Anterior cingulate cortex (tissue), 58 donors: ENCODE data around the gene RAC2.
"Not testable (repeated sequence)": the region's sequence is repeated elsewhere in the genome, so short reads cannot be mapped to it uniquely, and the experiment has no call there.

Source experiments
- DNase-seq, 58 donors: peaks; one replicate each; lab custom pipeline; 2025; lab: John Stamatoyannopoulos, UW

RAC2 gene

DNA sequence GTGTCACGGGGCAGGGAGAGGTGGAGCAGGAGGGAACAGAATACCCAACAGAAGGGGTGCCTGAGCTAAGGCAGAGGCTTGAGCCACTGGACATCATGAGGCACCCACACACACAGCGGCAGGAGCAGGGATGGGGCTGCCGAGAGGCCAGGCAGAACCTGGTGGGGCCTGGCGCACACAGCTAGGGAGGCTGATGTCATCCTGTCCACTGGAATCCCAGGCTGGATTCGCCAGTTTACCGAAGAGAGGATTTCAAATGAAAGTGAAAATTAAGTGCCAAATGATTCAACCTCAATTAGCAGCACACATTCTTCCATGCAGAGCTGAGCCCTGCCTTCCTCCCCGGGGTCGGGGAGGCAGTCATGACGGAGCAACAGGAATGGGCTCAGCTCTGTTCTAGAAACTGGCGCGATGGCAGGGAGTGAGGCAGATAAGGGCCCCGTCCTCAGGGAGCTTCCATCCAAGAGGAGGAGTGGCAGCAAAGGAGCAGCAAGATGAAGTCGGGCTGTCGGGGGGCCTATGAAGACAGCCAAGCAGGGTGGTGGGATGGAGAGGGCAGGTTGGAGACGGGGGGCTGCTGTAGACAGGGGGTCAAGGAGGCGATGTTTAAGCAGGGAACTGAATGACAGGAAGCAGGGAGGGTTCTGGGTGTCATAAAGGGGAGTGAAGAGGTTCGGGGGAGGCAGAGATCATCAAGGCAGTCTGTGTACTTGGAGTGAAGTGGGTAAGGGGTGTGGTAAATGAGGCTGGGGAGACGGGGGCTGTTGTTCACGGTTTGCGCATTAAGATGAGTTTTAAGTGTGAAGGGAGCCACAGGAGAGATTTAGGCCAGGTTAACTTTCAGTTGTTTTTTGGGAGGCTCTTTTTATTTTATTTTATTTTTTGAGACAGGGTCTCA, 6.4 kb downstream of the RAC2 start:
- DNase-seq: no peak

DNA sequence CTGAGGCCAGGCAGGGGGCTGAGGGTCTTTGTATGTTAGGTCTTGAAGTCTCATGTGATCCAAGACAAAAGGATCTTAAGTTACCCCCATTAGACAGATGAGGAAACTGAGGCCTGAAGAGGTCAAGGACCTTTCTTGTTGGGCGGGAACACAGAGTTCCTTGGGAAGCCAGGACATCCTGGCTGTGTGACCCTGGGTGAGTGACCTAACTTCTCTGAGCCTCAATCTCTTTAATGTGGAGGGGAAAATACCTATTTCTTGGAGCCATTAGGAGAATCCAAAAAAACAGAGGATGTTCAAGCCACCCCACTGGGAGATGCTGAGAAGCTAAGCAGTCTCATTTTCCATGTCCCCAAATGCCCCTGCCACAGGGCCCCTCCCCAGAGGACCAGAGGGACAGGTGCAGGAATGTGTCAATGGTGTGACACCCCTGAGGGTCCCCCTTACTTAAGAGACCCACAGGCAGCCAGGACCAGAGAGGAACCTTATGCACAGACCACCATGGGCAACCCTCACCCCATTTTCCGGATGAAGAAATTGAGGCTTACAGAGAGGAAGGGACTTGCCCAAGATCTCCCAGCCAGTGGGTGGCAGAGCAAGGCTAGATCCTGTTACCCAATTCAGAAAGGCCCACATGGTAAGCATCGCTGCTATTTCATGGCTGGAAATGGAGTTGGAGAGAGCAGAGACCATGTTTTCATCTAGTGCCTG, 8.0 kb downstream of the RAC2 start:
- no peak for DNase-seq

DNA sequence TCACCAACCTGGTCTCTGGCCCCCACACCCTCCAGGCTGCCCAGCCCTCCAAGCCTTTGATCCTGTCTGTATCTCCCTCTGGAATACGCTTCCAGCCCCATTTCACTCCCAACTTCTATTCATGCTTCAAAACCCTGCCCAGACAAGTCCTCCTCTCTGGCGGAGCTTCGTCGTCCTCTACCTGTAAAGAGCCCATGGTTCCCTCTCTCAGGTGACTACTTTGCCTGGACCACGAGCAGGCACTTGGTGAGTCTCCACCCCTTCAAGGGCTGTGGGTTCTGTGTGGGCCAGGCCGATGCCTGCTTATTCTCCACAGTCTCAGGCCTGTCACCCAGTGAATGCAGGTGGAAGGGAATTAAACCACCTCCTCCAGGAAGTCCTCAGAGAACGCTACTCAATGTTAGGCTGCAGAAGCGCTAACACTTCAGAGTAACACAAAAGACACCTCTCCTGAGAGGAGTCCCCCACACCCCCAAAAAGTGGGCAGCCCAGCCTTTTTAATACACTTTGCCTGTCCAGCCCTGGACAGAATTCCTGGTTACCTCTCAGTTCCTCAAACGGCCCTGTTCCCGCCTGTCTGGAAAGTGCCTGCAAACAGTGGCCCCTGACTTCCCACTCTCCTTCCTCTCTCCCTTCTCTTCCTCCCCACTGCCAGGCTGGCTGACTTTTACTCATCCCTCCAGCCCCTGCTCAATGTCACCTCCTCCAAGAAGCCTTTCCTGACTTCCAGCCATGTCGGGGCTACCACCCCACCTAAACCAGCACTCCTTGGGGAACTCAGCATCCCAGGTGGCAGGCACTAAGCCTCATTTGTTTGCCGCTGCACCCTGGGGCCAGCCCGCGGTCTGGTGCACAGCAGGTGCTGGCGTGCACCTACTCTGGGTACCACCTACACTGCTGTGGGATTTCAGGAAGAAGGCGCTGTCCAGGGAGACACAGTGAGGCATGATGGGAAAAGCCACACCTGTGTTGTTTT, 9.0 kb downstream of the RAC2 start:
- no peak for DNase-seq

DNA sequence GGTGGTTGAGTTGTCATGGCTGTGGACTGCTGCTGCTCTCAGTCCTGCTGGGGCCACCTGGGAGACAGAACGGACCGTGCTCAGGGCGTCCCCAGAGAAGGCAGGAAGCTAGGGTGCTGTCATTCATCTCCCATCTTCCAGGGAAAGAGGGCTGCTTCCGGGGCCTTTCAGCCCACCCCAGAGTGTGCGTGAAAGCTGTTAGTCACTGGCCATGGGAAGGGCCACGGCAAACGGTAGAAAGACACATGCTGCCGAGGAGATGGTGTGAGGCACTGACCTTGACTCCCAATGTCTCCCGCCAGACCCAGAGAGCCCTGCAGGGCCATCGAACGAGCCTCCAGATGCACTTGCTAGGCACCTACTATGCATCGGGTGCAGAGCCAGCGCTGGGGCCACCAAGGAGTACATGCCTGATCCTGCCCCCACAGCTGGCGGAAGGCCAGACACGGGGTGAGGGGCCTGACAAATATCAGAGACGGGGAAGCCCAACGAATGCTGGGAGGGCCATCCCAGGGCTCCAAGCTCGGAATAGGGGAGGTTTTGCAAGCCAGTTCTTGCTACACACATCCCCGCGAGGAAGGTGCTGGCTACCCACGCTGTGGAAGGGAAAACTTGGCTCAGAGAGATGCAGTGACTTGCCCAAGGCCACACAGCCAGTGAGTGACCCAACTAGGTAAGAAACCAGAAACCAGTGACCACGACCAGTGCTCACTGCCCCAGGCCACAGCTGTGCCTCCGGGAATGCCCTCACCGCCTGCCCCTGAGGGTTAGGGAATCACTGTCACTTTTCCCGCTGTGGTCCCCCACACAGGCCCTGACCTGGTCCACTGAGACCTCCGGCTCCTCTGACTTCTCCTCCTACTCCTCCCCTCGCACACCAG, 10.1 kb downstream of the RAC2 start:
- no peak for DNase-seq

DNA sequence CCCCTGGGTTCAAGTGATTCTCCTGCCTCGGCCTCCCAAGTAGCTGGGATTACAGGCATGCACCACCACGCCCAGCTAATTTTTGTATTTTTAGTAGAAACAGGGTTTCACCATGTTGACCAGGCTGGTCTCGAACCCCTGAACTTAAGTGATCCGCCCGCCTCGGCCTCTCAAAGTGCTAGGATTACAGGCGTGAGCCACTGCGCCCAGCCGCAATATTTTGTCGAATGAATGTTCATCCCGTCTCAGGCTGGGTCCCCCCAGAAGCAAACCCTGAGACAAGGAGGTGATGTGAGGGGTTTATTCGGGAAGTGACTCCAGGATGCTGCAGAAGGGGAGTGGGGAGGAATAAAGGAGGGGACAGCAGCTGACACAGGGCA, 10.7 kb downstream of the RAC2 start:
- not testable (repeated sequence) for DNase-seq

DNA sequence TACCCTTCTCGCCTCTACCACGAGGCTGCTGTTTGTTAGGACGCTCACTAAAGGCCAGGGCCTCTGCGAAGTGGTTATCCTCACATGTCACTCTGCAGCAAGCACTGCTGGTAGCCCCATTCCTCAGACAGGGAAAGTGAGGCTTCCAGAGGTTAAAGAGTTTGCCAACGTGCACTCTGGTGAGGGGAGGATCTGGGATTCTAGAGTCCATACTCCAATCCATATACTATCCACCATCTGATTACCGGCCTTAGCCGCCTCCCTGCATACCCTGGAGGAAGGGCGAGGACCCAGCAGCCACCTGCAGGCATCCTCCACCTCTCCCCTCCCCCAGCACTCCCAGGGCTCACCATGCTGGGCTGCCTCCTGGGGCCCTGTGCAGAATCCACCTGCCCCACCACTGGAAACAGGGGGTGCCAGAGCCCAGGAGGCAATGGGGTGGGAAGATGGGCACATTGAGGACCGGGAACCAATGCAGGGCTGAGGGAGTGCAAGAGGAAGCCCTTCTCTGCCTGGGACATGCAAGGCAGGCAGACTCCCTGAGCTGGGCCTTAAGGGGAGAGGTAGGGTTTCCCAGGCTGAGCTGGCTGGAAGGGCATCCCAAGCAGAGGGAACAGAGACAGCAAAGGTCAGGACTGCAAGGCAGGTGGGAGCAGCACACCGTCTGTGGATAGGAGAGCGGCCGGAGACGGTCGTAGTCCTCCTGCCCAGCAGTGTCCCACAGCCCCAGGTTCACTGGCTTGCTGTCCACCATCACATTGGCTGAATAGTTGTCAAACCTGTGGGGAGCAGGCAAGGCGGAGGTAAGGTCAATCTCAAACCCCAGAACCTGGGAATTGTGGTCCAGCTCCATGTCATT, 11.7 kb downstream of the RAC2 start:
- DNase-seq: no peak

DNA sequence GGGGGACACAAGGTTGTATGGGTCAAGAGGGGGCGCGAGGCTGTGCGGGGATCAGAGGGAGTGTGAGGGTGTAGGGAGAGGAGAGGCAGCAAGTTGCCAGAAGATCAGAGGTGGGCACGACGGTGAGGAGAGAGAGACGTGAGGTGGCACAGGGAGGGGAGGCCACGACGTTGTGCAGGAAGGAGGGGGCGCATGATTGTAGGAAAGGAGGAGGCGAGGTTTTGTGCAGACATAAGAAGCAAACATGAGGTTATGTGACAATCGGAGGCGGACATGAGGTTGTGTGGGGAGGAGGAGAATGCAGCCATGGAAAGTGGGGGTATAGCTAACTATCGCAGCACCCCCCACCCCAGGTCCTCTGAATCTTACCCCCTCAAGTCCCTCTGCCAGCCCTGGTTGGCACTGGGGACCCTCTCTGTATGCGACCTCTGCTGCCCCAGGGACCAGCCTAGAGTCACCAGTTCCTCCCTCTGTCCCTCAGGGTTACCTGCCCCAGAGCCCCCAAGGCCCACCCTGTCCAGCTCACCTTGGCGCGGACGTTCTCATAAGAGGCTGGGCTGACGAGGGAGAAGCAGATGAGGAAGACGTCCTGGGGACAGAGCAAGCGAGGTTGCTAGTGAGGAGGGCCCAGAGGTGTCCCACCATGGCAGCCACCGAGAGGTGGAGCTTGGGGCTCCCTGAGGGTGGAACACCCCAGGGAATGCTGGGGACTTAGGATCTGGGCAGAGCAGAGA, 12.5 kb downstream of the RAC2 start:
- DNase-seq: no peak

DNA sequence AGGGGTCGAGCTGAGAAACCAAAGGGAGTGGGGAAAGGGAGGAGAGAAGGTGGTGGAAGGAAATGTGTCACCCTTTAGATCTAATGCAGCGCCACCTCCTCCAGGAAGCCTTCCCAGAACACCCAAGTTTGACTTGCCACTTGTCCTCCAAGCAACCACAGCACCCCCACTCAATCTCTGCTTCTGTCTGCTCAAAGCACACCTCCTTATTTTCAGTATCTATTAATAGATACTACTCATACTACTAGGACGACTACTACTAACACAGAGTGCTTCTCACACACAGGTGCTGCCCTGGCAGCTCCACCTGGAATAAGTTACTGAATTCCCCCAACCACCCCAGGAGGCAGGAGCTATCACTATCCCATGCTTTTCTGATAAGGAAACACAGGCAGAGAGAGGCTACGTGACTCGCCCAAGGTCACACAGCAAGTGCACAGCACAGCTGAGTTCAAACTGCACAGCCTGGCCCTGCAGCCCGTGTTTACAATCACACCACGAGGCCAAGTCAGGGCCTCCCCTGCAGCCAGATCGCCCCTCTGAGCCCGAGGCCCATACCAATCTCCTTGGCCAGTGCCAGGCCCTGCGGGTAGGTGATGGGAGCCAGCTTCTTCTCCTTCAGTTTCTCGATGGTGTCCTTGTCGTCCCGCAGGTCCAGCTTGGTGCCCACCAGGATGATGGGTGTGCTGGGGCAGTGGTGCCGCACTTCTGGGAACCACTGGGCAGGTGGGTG, 13.2 kb downstream of the RAC2 start:
- no peak for DNase-seq

DNA sequence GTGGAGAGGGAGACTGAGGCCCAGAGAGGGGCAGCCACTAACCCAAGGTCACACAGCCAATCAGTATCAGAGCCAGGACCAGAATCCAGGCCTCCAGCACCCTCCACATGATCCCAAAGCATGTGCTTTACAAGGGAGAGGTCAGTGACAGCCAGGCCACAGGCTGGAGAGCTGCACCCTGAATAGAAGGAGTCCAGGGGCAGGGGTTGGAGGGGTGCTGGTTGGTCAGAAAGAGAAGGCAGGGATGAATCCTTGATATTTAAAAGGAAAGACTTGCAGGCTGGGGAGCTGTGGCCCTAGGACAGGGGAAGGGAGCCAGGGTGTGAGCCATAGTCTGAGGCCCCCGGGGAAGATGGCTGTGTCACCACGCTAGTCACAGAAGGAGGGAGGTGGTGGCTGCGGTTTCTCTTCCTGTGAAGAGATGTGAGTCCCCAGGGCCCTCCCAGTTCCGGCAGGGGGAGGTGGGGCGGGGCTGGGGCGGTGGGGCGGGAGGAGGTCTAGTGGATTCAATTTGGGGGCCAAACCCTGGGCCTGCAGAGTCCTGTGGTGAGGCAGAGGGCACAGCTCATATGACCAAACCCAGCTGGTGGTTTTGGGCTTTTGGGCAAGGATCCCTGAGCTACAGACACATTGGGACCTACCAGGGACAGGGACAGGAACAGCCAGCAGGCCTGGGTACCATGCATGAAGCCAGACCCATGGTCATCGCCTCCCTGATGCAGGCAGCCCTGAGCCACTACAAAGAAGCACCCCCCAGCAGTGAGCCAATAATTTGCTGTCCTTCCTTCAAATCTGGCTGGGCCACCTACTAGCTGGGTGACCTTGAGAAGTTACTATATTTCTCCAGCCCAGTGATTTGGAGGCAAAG, 14.0 kb downstream of the RAC2 start:
- DNase-seq: no peak

DNA sequence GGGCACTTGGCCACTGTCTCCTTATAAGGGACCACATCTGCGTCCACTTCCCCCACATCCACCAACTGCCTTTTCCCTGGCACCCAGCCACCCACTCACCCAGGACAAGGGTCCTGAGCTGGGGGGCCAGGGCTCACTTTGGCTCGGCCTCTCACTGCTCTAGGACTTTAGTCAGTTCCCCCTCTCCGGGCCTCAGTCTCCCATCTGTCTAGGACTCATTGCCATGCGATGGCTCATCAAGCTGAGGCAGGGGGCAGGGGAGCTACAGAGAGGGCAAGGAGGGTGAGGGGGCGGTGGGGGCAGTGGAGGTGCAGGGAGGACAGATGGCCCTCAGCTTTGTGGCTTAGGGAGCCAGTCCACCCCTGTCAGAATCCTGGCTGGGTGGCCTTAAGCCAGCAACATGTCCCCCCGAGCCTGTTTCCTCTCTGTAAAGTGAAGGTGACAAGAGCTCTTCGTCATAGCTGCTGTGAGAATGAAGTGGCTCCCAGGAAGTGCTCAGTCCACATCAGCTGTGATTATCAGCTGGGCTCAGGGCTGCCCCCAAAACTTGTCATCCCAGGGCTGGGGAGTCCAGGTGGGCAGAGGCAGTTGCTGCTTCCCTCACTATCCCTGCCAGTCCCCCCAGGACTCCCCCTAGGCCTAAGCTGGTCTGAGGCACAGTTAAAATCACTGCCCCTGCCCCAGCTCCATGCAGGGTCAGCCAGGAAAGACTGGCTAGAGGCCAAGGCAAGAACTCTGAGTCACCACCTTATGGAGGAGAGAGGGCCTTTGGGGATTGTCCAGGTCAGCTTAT, 14.9 kb downstream of the RAC2 start:
- no peak for DNase-seq

DNA sequence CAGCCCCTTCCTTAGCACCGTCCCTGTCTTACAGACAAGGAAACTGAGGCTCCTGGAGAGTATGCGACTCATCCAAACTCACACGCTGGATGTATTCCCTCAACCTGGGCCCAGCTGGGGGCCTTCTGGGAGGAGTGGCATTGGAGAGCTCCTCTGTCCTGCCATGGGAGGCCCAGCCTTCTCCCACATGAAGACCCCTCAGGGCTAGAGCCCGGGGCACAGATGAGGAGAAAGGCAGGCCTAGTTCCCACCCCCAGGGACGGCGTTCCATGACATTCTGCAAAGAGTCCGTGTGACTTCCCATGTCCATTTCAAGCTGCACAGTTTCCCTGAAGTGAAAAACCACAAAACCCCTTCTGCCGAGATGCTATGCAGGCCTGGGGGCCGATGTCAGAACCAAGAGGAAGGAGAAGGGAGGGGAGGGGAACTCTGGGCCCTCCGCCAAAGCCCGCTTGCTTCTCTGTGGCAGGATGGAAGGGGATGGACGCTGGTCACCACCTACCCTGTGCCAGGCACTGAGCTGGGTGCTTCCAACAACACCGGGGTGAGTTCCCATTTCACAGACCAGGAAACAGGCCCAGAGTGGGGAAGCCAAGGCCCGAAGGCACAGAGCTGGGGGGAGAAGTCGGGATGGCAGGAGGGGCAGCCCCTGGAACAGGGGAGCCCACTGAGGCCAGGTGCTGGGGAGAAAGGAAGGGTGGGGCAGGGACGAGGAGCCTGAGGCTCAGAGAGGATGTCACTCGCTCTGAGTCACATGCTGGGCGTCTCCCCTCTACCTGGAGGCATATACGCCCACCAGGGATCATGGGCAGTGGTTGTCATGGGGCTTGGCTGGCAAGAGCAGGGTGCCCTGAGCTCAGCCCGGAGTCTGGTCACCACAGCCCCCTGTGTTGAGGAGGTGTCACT, 15.7 kb downstream of the RAC2 start:
- DNase-seq: peak in 8 of 58 donors; percentile 5 to 27 (median 14)

DNA sequence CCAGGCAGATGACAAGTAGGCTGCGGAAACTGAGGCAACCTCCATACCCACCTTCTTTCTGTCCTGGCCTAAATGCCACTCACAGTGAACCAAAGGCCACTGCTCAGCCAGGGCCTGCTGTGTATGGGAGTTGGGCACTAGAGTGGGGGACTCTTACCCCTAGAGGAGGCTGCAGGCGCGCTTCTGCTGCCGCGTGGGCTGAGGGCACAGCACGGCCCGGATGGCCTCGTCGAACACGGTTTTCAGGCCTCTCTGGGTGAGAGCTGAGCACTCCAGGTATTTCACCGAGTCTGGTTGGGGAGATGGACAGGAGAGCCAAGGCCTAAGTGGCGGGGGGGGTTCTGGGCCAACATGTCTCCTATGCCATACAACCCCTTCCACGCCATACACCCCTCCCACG, 17.6 kb downstream of the RAC2 start:
- DNase-seq: no peak

DNA sequence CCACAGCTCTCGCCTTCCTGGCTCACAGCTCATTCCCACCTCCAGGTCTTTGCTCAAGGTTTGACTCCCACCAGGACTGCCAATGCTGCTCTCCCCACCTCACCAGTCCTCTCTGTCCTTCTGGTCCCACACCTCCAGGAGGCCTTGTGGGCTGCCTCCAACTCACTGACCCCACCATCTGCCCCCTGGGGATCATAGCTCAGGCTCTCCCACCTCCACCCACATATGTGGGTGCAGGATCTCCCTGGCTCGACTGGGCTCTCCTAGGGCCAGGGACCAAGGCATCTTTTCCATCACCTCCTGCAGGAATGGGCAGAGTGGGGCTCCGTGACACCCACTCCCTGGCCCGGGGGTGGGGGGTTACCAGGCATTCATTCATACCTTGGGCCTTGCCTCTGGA, 18.0 kb downstream of the RAC2 start:
- DNase-seq: no peak

DNA sequence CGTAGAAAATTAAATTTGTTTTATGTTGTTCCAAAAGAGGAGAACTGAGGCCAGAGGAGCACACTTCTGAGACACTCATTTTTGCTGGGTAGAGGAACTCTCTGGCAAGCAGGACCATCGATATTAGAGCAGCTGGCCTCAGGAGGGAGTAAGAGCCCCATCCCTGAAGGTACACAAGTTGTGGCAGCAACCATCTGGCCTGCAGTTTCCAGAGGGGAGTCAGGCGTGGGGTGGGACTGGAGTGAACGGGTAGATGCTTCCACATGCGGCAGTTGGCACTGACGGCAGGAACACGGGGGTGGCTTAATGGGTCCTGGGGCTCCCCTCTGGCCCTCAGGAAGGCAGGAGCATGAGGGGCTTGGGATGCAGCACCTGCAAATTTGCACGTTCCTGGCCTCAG, 18.6 kb downstream of the RAC2 start:
- DNase-seq: no peak
